Tibial nerve (tissue), 4 donors: ENCODE data around the gene CAMK2B. TPM values are rescaled to one million over a fixed set of nuclear protein-coding genes. Genes with fewer than 3 reads are reported as not detected.

Source experiments
- DNase-seq, 2 donors: peaks; one replicate each; pipeline ENCODE4 v3.0.0-alpha.2; 2019; ENCODE audit warnings: low spot score in 2 of 2
- H3K27ac ChIP-seq, 4 donors: fragments of 200-600 bp; sonication (generic) in 3 of 4; one replicate each; pipeline ENCODE4 v1.5.1; 2017 to 2019; ENCODE audit warnings: mild to moderate bottlenecking in 1 of 4
- H3K27me3 ChIP-seq, 2 donors: fragments of 200-600 bp; sonication (generic) in 1 of 2; one replicate each; pipeline versions ENCODE4 v1.5.1 to v1.6.0; 2017 to 2019
- H3K36me3 ChIP-seq, 3 donors: fragments of 200-600 bp; sonication (generic); one replicate each; pipeline ENCODE4 v1.5.1; 2018 to 2019
- H3K4me1 ChIP-seq, 4 donors: fragments of 200-600 bp; sonication (generic) in 3 of 4; one replicate each; pipeline ENCODE4 v1.5.1; 2017 to 2019
- H3K4me3 ChIP-seq, 4 donors: fragments of 200-600 bp; sonication (generic) in 3 of 4; one replicate each; pipeline ENCODE4 v1.5.1; 2017 to 2019; ENCODE audit warnings: mild to moderate bottlenecking in 1 of 4, moderate library complexity in 1 of 4
- H3K9me3 ChIP-seq, 4 donors: fragments of 200-600 bp; sonication (generic) in 3 of 4; one replicate each; pipeline ENCODE4 v1.5.1; 2017 to 2019
- CTCF ChIP-seq, 5 experiments: fragments of 200-600 bp in 3 of 5; fragments of 450-650 bp in 2 of 5; sonication (generic) in 3 of 5; IDR thresholded peaks; one replicate each; pipeline ENCODE4 v1.5.1; 2016 to 2019; ENCODE audit warnings: antibody characterized with exemption in 5 of 5, mild to moderate bottlenecking in 3 of 5, moderate library complexity in 2 of 5
- EP300 ChIP-seq, 2 donors: sonication (generic); formaldehyde crosslinking; IDR thresholded peaks; one replicate each; pipeline ENCODE4 v1.6.1; 2017; ENCODE audit warnings: antibody characterized with exemption in 2 of 2, mild to moderate bottlenecking in 1 of 2
- POLR2A ChIP-seq, 2 donors: fragments of 450-650 bp; IDR thresholded peaks; one replicate each; pipeline ENCODE4 v1.6.1; 2017; ENCODE audit warnings: antibody characterized with exemption in 2 of 2, mild to moderate bottlenecking in 2 of 2, moderate library complexity in 2 of 2
- WGBS, 2 donors: methylation state at CpG; one replicate each; pipeline ENCODE4 v1.1.5; 2018; 5-methylcytosine and 5-hydroxymethylcytosine counted together
- total RNA-seq, 4 donors: library from RNA; depleted of rRNA; stranded (reverse); fragments of >200 nt; gene quantifications; one replicate each; pipeline ENCODE4 v1.1.0, GENCODE V29; 2016

The CAMK2B gene
- total RNA-seq, 4 donors from 2014 or later = 9.0 to 14.7 (median 10.9) TPM

- Histone ChIP-seq H3K27ac (no peak overlapping the region), H3K27me3 (no peaks in the 10 kb centered on the region), H3K4me1 (peaks cover 0 to 28% (median 5%) of the 10 kb centered on the region in 4 donors), H3K9me3 (no peaks in the 10 kb centered on the region), H3K36me3 (no peaks in the 10 kb centered on the region), H3K4me3 (no peak overlapping the region)
- WGBS, 2 donors = 78% methylated on average over 21 to 22 of the region's 22 CpGs
- TF ChIP-seq CTCF (IDR thresholded peaks at IDR 0.05) = no peak
- no peak for TF ChIP-seq POLR2A (IDR thresholded peaks at IDR 0.05)
- no peak for TF ChIP-seq EP300 (IDR thresholded peaks at IDR 0.05)
- no peak for DNase-seq
Observed at GRCh38 chr7:44273681-44274622, 51.4 kb downstream of the CAMK2B start.

- no peak for DNase-seq
- no peaks in the 10 kb centered on the region for H3K27me3 ChIP-seq
- peaks cover 0 to 28% (median 5%) of the 10 kb centered on the region in 4 donors for H3K4me1 ChIP-seq
- H3K9me3 ChIP-seq = no peaks in the 10 kb centered on the region
- WGBS, 2 donors = 83 to 84% methylated on average over 6 of the region's 6 CpGs
- TF ChIP-seq POLR2A (IDR thresholded peaks at IDR 0.05) (no peak), EP300 (IDR thresholded peaks at IDR 0.05) (no peak), CTCF (IDR thresholded peaks at IDR 0.05) (no peak)
- no peak overlapping the region for H3K4me3 ChIP-seq
- no peak overlapping the region for H3K27ac ChIP-seq
- H3K36me3 ChIP-seq = no peaks in the 10 kb centered on the region
Observed at GRCh38 chr7:44272981-44273380, 52.4 kb downstream of the CAMK2B start.

DNA sequence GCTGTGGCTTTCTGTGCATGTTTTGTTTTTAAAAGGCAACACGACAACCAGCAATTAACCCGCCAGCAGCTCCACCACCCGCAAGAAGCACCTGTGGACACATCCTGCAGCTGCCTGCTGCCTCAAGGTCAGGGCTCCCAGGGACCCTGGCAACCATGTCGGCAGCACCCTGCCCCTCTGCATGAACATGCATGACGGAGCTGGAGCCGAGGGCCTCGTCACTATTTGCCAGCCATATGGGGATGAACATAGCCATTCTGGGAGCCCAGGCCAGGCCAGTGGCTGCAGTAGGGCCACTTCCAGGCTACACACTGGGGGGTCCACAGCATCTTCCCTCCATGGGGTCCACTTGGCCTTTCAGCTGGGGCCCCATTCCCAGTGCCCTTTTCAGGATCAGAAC lies 52.9 kb downstream of the CAMK2B start:
- Histone ChIP-seq H3K4me1 (peaks cover 0 to 24% (median 5%) of the 10 kb centered on the region in 4 donors), H3K36me3 (no peaks in the 10 kb centered on the region), H3K9me3 (no peaks in the 10 kb centered on the region), H3K27ac (no peak overlapping the region), H3K27me3 (no peaks in the 10 kb centered on the region), H3K4me3 (no peak overlapping the region)
- DNase-seq = no peak
- WGBS, 2 donors = 78% methylated on average over 7 of the region's 7 CpGs; no CpG with 5 or more reads in 1 of the 2 donors
- TF ChIP-seq POLR2A (IDR thresholded peaks at IDR 0.05) (no peak), EP300 (IDR thresholded peaks at IDR 0.05) (no peak), CTCF (IDR thresholded peaks at IDR 0.05) (no peak)

DNA sequence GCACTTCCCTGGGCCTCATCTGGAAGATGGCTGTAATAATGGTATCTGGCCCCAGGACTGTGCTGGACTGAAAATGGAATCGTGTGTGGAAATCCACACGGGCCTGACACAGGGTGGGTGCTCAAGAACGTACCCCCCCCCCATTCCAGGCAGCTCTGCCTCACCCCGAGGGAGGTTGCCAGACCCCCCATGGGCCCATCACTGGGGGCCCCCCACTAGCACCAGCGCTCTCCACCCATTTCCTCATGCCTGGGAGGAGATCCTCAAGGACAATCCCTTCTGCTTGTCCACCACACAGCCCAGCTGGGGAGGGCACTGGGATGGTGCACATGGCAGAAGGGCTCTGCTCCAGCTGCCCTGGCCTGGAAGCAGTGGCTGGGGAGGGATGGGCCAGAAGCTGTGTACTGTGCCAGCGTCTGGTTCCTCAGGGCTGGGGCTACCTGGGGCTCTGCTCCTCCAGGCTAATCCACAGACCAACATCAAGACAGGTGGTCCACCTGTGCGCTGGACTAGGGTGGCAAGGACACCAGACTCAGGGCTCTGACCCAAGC lies 55.4 kb downstream of the CAMK2B start:
- Histone ChIP-seq H3K4me3 (no peak overlapping the region), H3K9me3 (no peaks in the 10 kb centered on the region), H3K27ac (no peak overlapping the region), H3K4me1 (no peaks in the 10 kb centered on the region), H3K27me3 (no peaks in the 10 kb centered on the region), H3K36me3 (no peaks in the 10 kb centered on the region)
- no peak for DNase-seq
- no peak for TF ChIP-seq EP300 (IDR thresholded peaks at IDR 0.05)
- no peak for TF ChIP-seq POLR2A (IDR thresholded peaks at IDR 0.05)
- TF ChIP-seq CTCF (IDR thresholded peaks at IDR 0.05) = no peak
- 84 to 87% methylated on average over 3 to 6 of the region's 7 CpGs for WGBS, 2 donors

GRCh38 chr7:44269417-44269816 lies 56.0 kb downstream of the CAMK2B start:
- TF ChIP-seq CTCF (IDR thresholded peaks at IDR 0.05) = no peak
- no peak for DNase-seq
- Histone ChIP-seq H3K9me3 (no peaks in the 10 kb centered on the region), H3K27me3 (peaks cover 0 to 2% of the 10 kb centered on the region in 2 donors), H3K36me3 (no peaks in the 10 kb centered on the region), H3K4me3 (no peak overlapping the region), H3K4me1 (no peaks in the 10 kb centered on the region), H3K27ac (no peak overlapping the region)
- WGBS, 2 donors = 60 to 67% methylated on average over 1 to 9 of the region's 10 CpGs
